Fibroblast of lung (primary cell): ENCODE measurements around the gene UBR3. TPM values are rescaled to one million over a fixed set of nuclear protein-coding genes. Genes with fewer than 3 reads are reported as not detected.
A peak's percentile ranks its signal among the peaks of the same experiment; 100 is the strongest.
"Not testable (repeated sequence)": the region's sequence is repeated elsewhere in the genome, so short reads cannot be mapped to it uniquely, and the experiment has no call there.

Source experiments
- DNase-seq, 2 donors: peaks; one replicate each; pipeline versions ENCODE4 v3.0.0 to v3.0.0-alpha.2; 2010; ENCODE audit warnings: low read depth in 2 of 2
- H2AFZ ChIP-seq: 2 replicates; pipeline ENCODE4 v1.5.1; 2012; ENCODE audit warnings: low read length, control low read depth, inconsistent platforms
- H3K27ac ChIP-seq: 2 replicates; pipeline ENCODE4 v1.5.1; 2011; ENCODE audit warnings: low read length, control low read depth; ENCODE audit not compliant: insufficient read depth
- H3K27me3 ChIP-seq: 2 replicates; pipeline ENCODE4 v1.5.1; 2011; ENCODE audit warnings: mild to moderate bottlenecking, low read length; ENCODE audit not compliant: control insufficient read depth, insufficient read depth
- H3K36me3 ChIP-seq: 2 replicates; pipeline ENCODE4 v1.5.1; 2011; ENCODE audit warnings: low read length; ENCODE audit not compliant: control insufficient read depth, insufficient read depth
- H3K4me1 ChIP-seq: 2 replicates; pipeline ENCODE4 v1.5.1; 2011; ENCODE audit warnings: low read length; ENCODE audit not compliant: control insufficient read depth, insufficient read depth; ENCODE audit errors: extremely low read depth
- H3K4me2 ChIP-seq: 2 replicates; pipeline ENCODE4 v1.5.1; 2011; ENCODE audit warnings: low read length, control low read depth; ENCODE audit not compliant: insufficient read depth; ENCODE audit errors: extremely low read depth
- H3K4me3 ChIP-seq, 4 experiments: fragments of 200-600 bp in 1 of 4; sonication (generic) in 1 of 4; replicated peaks in 1 of 4; 2 replicates each; pipeline ENCODE4 v1.5.1; 2011 to 2016; ENCODE audit warnings: low read length in 4 of 4, low read depth in 3 of 4, mild to moderate bottlenecking in 3 of 4, control low read depth in 2 of 4, inconsistent platforms in 1 of 4, mixed read lengths in 1 of 4; ENCODE audit not compliant: insufficient read depth in 1 of 4; ENCODE audit errors: control extremely low read depth in 1 of 4
- H3K79me2 ChIP-seq: 2 replicates; pipeline ENCODE4 v1.5.1; 2012; ENCODE audit warnings: mild to moderate bottlenecking, low read length, inconsistent platforms; ENCODE audit not compliant: control insufficient read depth, insufficient read depth
- H3K9ac ChIP-seq: 2 replicates; pipeline ENCODE4 v1.5.1; 2011; ENCODE audit warnings: mild to moderate bottlenecking, low read length, control low read depth; ENCODE audit not compliant: insufficient read depth
- H3K9me3 ChIP-seq: 2 replicates; pipeline ENCODE4 v1.5.1; 2012; ENCODE audit warnings: low read depth, low read length; ENCODE audit not compliant: control insufficient read depth, insufficient read depth
- H4K20me1 ChIP-seq: 2 replicates; pipeline ENCODE4 v1.5.1; 2011; ENCODE audit warnings: low read length; ENCODE audit not compliant: control insufficient read depth, insufficient read depth; ENCODE audit errors: extremely low read depth
- EZH2 ChIP-seq: IDR thresholded peaks from 2 replicates; pipeline ENCODE4 v1.5.1; 2012; ENCODE audit warnings: low read length, control low read depth, mild to moderate bottlenecking; ENCODE audit errors: missing control alignments
- polyA plus RNA-seq, 2 donors: library from polyadenylated mRNA; depleted of rRNA in 1 of 2; stranded (reverse) in 1 of 2; unstranded in 1 of 2; fragments of >200 nt; gene quantifications; 2 replicates each; pipeline ENCODE4 v1.2.1, GENCODE V29; 2011 to 2012; ENCODE audit warnings: missing spikeins in 1 of 2
- total RNA-seq: library from RNA; depleted of rRNA; stranded (reverse); fragments of >200 nt; gene quantifications from 2 replicates; pipeline ENCODE4 v1.2.1, GENCODE V29; 2014
- TF ChIP-seq, protein P1 (sequence below), 2 donors: IDR thresholded peaks in 1 of 2; conservative IDR thresholded peaks in 1 of 2; 1 replicate in 1 of 2; 2 replicates in 1 of 2; pipeline ENCODE4 v1.5.1; 2011 to 2012; ENCODE audit warnings: low read length in 2 of 2, control low read depth in 1 of 2, inconsistent platforms in 1 of 2, low read depth in 1 of 2, mild to moderate bottlenecking in 1 of 2

The UBR3 gene
- total and polyA plus RNA-seq, 2 donors (not counting 1 experiment from before 2014, with no cell fraction given): 21.7 to 39.5 TPM

DNA sequence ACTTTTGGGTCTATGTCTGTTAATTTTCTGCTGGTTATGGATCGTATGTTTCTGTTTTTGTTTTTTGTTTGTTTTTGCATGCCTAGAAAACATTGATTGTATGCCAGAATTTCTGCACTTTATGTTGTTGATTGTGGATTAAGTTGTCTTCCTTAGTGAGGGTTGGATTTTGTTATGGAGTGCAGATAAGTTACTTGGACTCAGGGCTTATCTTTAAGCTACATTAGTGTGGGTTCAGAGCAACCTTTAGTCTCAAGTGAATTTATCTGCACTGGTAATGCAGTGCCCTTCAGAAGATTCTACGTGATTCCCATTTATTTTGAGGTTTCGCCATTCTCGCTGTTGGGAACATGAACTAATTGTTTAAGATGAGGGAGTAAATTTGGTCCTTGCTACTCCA lies 32.9 kb downstream of the UBR3 start:
- DNase-seq: no peak
- Histone ChIP-seq H3K27ac (no peak overlapping the region), H3K36me3 (no peaks in the 10 kb centered on the region), H3K9me3 (no peaks in the 10 kb centered on the region), H4K20me1 (no peaks in the 10 kb centered on the region), H3K27me3 (no peaks in the 10 kb centered on the region), H3K4me2 (no peak overlapping the region), H2AFZ (no peak overlapping the region), H3K9ac (no peak overlapping the region), H3K4me3 (no peak overlapping the region), H3K79me2 (peaks cover 21% of the 10 kb centered on the region), H3K4me1 (no peaks in the 10 kb centered on the region)
- TF ChIP-seq, protein P1, sequence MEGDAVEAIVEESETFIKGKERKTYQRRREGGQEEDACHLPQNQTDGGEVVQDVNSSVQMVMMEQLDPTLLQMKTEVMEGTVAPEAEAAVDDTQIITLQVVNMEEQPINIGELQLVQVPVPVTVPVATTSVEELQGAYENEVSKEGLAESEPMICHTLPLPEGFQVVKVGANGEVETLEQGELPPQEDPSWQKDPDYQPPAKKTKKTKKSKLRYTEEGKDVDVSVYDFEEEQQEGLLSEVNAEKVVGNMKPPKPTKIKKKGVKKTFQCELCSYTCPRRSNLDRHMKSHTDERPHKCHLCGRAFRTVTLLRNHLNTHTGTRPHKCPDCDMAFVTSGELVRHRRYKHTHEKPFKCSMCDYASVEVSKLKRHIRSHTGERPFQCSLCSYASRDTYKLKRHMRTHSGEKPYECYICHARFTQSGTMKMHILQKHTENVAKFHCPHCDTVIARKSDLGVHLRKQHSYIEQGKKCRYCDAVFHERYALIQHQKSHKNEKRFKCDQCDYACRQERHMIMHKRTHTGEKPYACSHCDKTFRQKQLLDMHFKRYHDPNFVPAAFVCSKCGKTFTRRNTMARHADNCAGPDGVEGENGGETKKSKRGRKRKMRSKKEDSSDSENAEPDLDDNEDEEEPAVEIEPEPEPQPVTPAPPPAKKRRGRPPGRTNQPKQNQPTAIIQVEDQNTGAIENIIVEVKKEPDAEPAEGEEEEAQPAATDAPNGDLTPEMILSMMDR (conservative IDR thresholded peaks at IDR 0.05 in 1 of 2, IDR thresholded peaks at IDR 0.05 in 1 of 2; ENCODE audit: low read depth in 1 of 2, low read length in 2 of 2): no peak
- no peak for TF ChIP-seq EZH2

DNA sequence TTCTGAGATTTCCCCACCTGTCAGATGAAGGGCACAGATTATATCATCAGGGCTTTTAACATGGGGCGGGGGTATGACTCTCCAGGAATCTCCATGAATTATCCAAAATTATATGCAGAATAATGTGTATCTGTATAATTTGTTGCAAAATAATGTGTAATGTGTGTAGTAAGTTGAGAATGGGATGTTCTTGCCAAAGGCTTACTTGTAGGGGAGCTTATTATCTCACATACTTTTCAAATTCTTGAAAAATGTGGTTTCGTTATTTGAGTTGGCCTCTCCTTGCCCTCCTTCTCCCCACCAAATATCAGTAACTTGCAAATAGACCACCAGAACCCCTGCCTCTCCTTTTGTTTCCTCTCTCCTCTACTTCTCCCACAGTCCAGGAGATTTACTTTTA lies 35.6 kb downstream of the UBR3 start:
- TF ChIP-seq, protein P1 (conservative IDR thresholded peaks at IDR 0.05 in 1 of 2, IDR thresholded peaks at IDR 0.05 in 1 of 2; ENCODE audit: low read depth in 1 of 2, low read length in 2 of 2): no peak
- TF ChIP-seq EZH2: no peak
- no peak overlapping the region for H3K9ac ChIP-seq
- peaks cover 20% of the 10 kb centered on the region for H3K79me2 ChIP-seq
- peak in 1 of 2 donors; percentile 29 for DNase-seq
- no peaks in the 10 kb centered on the region for H4K20me1 ChIP-seq
- H3K4me1 ChIP-seq: no peaks in the 10 kb centered on the region
- no peaks in the 10 kb centered on the region for H3K9me3 ChIP-seq
- no peaks in the 10 kb centered on the region for H3K27me3 ChIP-seq
- no peak overlapping the region for H3K4me2 ChIP-seq
- no peak overlapping the region for H3K27ac ChIP-seq
- no peak overlapping the region for H2AFZ ChIP-seq
- no peak overlapping the region for H3K4me3 ChIP-seq
- no peaks in the 10 kb centered on the region for H3K36me3 ChIP-seq

DNA sequence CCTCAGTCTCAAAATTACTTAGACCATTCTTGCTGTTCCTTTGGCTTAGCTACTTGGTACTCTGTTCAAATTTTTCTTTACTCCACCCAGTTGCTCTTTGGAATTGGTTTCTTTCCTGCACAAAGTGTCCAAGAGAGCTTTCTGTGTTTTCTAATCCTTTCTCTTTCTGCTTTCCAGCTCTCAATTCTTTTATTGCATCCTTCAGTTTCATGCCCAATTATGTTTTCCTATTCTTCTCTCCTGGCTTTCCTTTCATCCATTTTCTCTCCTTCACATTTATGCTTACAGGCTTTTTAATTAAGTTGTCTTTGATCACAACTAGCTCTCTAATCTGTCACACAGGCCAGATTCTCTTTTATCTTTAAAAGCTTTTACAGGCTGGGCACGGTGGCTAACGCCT lies 38.2 kb downstream of the UBR3 start:
- Histone ChIP-seq H3K9ac (no peak overlapping the region), H3K27me3 (no peaks in the 10 kb centered on the region), H3K27ac (no peak overlapping the region), H3K4me3 (no peak overlapping the region), H3K4me1 (no peaks in the 10 kb centered on the region), H3K79me2 (peaks cover 17% of the 10 kb centered on the region), H3K4me2 (no peak overlapping the region), H3K36me3 (no peaks in the 10 kb centered on the region), H4K20me1 (no peaks in the 10 kb centered on the region), H3K9me3 (no peaks in the 10 kb centered on the region), H2AFZ (no peak overlapping the region)
- no peak for TF ChIP-seq EZH2
- TF ChIP-seq, protein P1 (conservative IDR thresholded peaks at IDR 0.05 in 1 of 2, IDR thresholded peaks at IDR 0.05 in 1 of 2; ENCODE audit: low read depth in 1 of 2, low read length in 2 of 2): no peak
- DNase-seq: no peak

DNA sequence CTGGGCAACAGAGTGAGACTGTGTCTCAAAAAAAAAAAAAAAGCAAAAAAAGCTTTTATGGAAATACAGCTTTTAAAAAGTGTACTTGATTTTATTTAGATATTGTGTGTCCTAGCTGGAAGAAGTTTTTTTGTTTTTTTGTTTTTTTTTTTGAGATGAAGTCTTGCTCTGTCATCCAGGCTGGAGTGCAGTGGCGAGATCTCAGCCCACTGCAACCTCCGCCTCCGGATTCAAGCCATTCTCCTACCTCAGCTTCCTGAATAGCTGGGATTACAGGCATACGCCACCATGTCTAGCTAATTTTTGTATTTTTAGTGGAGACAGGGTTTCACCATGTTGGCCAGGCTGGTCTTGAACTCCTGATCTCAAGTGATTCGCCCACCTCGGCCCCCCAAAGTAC lies 39.0 kb downstream of the UBR3 start:
- H3K36me3 ChIP-seq, H2AFZ ChIP-seq, H3K4me1 ChIP-seq, H3K9ac ChIP-seq, H4K20me1 ChIP-seq, H3K27me3 ChIP-seq, H3K4me2 ChIP-seq, DNase-seq, H3K4me3 ChIP-seq, H3K27ac ChIP-seq, H3K9me3 ChIP-seq: not testable (repeated sequence)
- peaks cover 17% of the 10 kb centered on the region for H3K79me2 ChIP-seq
